MM.1S (cell line): ENCODE results near the gene CETP.

Source experiments
- CTCF ChIP-seq: fragments of 300-600 bp; sonication (generic); IDR thresholded peaks from 2 replicates; pipeline ENCODE4 v1.5.1; 2016; ENCODE audit warnings: antibody characterized with exemption, low read length, mixed read lengths
- EZH2phosphoT487 ChIP-seq: fragments of 300-600 bp; sonication (generic); IDR thresholded peaks from 2 replicates; pipeline ENCODE4 v1.6.1; 2018; ENCODE audit warnings: antibody characterized with exemption, low read length

GRCh38 chr16:56943761-56944375, 17.9 kb upstream of the CETP start:
- TF ChIP-seq CTCF: no peak
- no peak for TF ChIP-seq EZH2phosphoT487
